Neuronal stem cell (in vitro differentiated cells): ENCODE results near the gene WTIP.

Experiments used
- DNase-seq: peaks from one replicate; pipeline ENCODE4 v3.0.0-alpha.2; 2013; ENCODE audit warnings: low spot score
- H2AFZ ChIP-seq: one replicate; pipeline ENCODE4 v1.6.1; 2013; ENCODE audit warnings: mild to moderate bottlenecking, low read length, inconsistent platforms
- H2AK5ac ChIP-seq: 2 replicates; pipeline ENCODE4 v1.6.1; 2013; ENCODE audit warnings: low read depth, mild to moderate bottlenecking, inconsistent platforms, low read length, moderate library complexity, mixed read lengths
- H2BK120ac ChIP-seq: 2 replicates; pipeline ENCODE4 v1.6.1; 2013; ENCODE audit warnings: low read depth, mild to moderate bottlenecking, inconsistent platforms, low read length, moderate library complexity, mixed read lengths
- H2BK12ac ChIP-seq: one replicate; pipeline ENCODE4 v1.6.1; 2013; ENCODE audit warnings: low read length, inconsistent platforms
- H2BK15ac ChIP-seq: 2 replicates; pipeline ENCODE4 v1.6.1; 2013; ENCODE audit warnings: mild to moderate bottlenecking, low read length, inconsistent platforms, mixed read lengths
- H2BK5ac ChIP-seq: one replicate; pipeline ENCODE4 v1.6.1; 2013; ENCODE audit warnings: inconsistent platforms, mild to moderate bottlenecking, low read length, moderate library complexity
- H3K14ac ChIP-seq: one replicate; pipeline ENCODE4 v1.6.1; 2013; ENCODE audit warnings: low read length, inconsistent platforms
- H3K18ac ChIP-seq: 2 replicates; pipeline ENCODE4 v1.6.1; 2013; ENCODE audit warnings: low read length, inconsistent platforms
- H3K23ac ChIP-seq: 2 replicates; pipeline ENCODE4 v1.6.1; 2013; ENCODE audit warnings: low read depth, mild to moderate bottlenecking, mixed read lengths, low read length, inconsistent platforms; ENCODE audit not compliant: poor library complexity
- H3K27ac ChIP-seq: replicated peaks from 3 replicates; pipeline ENCODE4 v1.5.1; 2013; ENCODE audit warnings: low read length, inconsistent platforms
- H3K27me3 ChIP-seq, 3 experiments: 2 replicates each; pipeline ENCODE4 v1.6.1; 2013; ENCODE audit warnings: low read length in 3 of 3, mild to moderate bottlenecking in 2 of 3, inconsistent platforms in 1 of 3, low read depth in 1 of 3, mixed read lengths in 1 of 3, moderate library complexity in 1 of 3; ENCODE audit not compliant: control insufficient read depth in 3 of 3, insufficient read depth in 3 of 3
- H3K36me3 ChIP-seq, 2 donors: replicated peaks in 1 of 2; 2 replicates each; pipeline ENCODE4 v1.6.1; 2013; ENCODE audit warnings: low read length in 2 of 2; ENCODE audit not compliant: control insufficient read depth in 2 of 2, insufficient read depth in 2 of 2
- H3K4ac ChIP-seq: 2 replicates; pipeline ENCODE4 v1.6.1; 2013; ENCODE audit warnings: inconsistent platforms, mild to moderate bottlenecking, low read length, moderate library complexity
- H3K4me1 ChIP-seq, 2 donors: 1 replicate in 1 of 2; 2 replicates in 1 of 2; pipeline ENCODE4 v1.6.1; 2013; ENCODE audit warnings: low read length in 2 of 2, low read depth in 1 of 2; ENCODE audit not compliant: control insufficient read depth in 2 of 2, insufficient read depth in 1 of 2
- H3K4me2 ChIP-seq: one replicate; pipeline ENCODE4 v1.6.1; 2013; ENCODE audit warnings: mild to moderate bottlenecking, low read length, inconsistent platforms; ENCODE audit not compliant: insufficient read depth, poor library complexity, severe bottlenecking
- H3K4me3 ChIP-seq, 2 donors: 2 replicates each; pipeline ENCODE4 v1.5.1; 2013; ENCODE audit warnings: low read length in 2 of 2, mild to moderate bottlenecking in 2 of 2, inconsistent platforms in 1 of 2, moderate library complexity in 1 of 2
- H3K79me1 ChIP-seq: one replicate; pipeline ENCODE4 v1.6.1; 2013; ENCODE audit warnings: low read depth, mild to moderate bottlenecking, inconsistent platforms, low read length, moderate library complexity
- H3K9ac ChIP-seq: one replicate; pipeline ENCODE4 v1.6.1; 2013; ENCODE audit warnings: mild to moderate bottlenecking, low read depth, low read length, inconsistent platforms; ENCODE audit not compliant: poor library complexity
- H3K9me3 ChIP-seq, 2 donors: replicated peaks in 1 of 2; 2 replicates each; pipeline versions ENCODE3 to v1.6.1; 2013; ENCODE audit warnings: low read length in 2 of 2, mild to moderate bottlenecking in 2 of 2, inconsistent platforms in 1 of 2, low read depth in 1 of 2, mixed read lengths in 1 of 2, moderate library complexity in 1 of 2; ENCODE audit not compliant: control insufficient read depth in 2 of 2, insufficient read depth in 1 of 2
- H4K8ac ChIP-seq: one replicate; pipeline ENCODE4 v1.6.1; 2013; ENCODE audit warnings: low read depth, mild to moderate bottlenecking, inconsistent platforms, low read length, moderate library complexity
- H4K91ac ChIP-seq: one replicate; pipeline ENCODE4 v1.6.1; 2013; ENCODE audit warnings: low read length, low read depth, mild to moderate bottlenecking, inconsistent platforms; ENCODE audit not compliant: poor library complexity
- WGBS, 2 donors: extraction: QIAGEN DNeasy Blood & Tissue Kit; methylation state at CpG; one replicate each; pipeline ENCODE4 v1.1.7; 2013; ENCODE audit warnings: missing lambda C conversion rate in 2 of 2, mixed read lengths in 1 of 2; ENCODE audit not compliant: insufficient read length in 2 of 2, insufficient replicate concordance in 1 of 2; ENCODE audit errors: extremely low coverage in 2 of 2; 5-methylcytosine and 5-hydroxymethylcytosine counted together

WTIP gene

GRCh38 chr19:34560229-34560628 lies 78.7 kb downstream of the WTIP start:
- no peak overlapping the region for H4K8ac ChIP-seq
- H3K4me1 ChIP-seq: peaks cover 0 to 2% of the 10 kb centered on the region in 2 donors
- H3K27ac ChIP-seq: no peak overlapping the region
- H3K27me3 ChIP-seq: peaks cover 0 to 5% (median 0%) of the 10 kb centered on the region in 3 experiments
- H3K36me3 ChIP-seq: no peaks in the 10 kb centered on the region
- no peak overlapping the region for H3K23ac ChIP-seq
- no peak overlapping the region for H3K4me2 ChIP-seq
- DNase-seq: no peak
- H3K4me3 ChIP-seq: no peak overlapping the region
- no CpG with 5 or more reads among the region's 6 CpGs for WGBS, 2 donors
- no peaks in the 10 kb centered on the region for H3K9me3 ChIP-seq
- H2BK120ac ChIP-seq: no peak overlapping the region
- no peak overlapping the region for H2BK5ac ChIP-seq
- H3K4ac ChIP-seq: no peak overlapping the region
- H3K79me1 ChIP-seq: no peaks in the 10 kb centered on the region
- no peak overlapping the region for H3K9ac ChIP-seq
- no peak overlapping the region for H4K91ac ChIP-seq
- H2BK12ac ChIP-seq: no peak overlapping the region
- H3K18ac ChIP-seq: no peak overlapping the region
- H2BK15ac ChIP-seq: no peak overlapping the region
- H3K14ac ChIP-seq: no peak overlapping the region
- no peak overlapping the region for H2AFZ ChIP-seq
- no peak overlapping the region for H2AK5ac ChIP-seq
